HCT116 (cell line): Measurements from ENCODE around the gene ZNF628. TPM values are rescaled to one million over a fixed set of nuclear protein-coding genes. Genes with fewer than 3 reads are reported as not detected.

Experiments
- ATAC-seq: fragments of 200-7000 bp; cut with Tn5 transposase; 2 replicates; pipeline ENCODE4 v1.9.1; 2020; ENCODE audit warnings: mild to moderate bottlenecking, moderate library complexity
- BruUV-seq: library from RNA; stranded (reverse); fragments of 400-500 nt; replicated peaks from 2 replicates; lab custom pipeline; 2021; lab: Mats Ljungman, UMichigan
- CTCF ChIA-PET: fragments of 300-600 bp; sonication (Branson Sonifier 250); formaldehyde crosslinking; loops from one replicate; lab custom pipeline; 2021; ENCODE audit warnings: antibody characterized with exemption; lab: Charles Lee
- POLR2A ChIA-PET: fragments of 300-600, 350-600 bp; sonication (Branson Sonifier 250); formaldehyde crosslinking; loops from one replicate; lab custom pipeline; 2021; ENCODE audit warnings: antibody characterized with exemption; lab: Charles Lee
- RAD21 ChIA-PET, 2 experiments: fragments of 300-600 bp; sonication (Branson Sonifier 250); formaldehyde crosslinking; loops; one replicate each; lab custom pipeline; 2023; ENCODE audit warnings: low total read pairs in 2 of 2; ENCODE audit not compliant: uncharacterized antibody in 2 of 2, unreplicated experiment in 2 of 2, low non-redundant PET in 1 of 2; lab: Charles Lee
- DNase-seq: peaks from one replicate; pipeline ENCODE4 v3.0.0-alpha.2; 2010; ENCODE audit warnings: low read depth, low spot score
- H2AFZ ChIP-seq: fragments of 200-600 bp; shearing (Covaris generic), sonication (generic); 2 replicates; pipeline ENCODE4 v1.6.1; 2017; ENCODE audit warnings: low read depth, mixed run types, mixed read lengths, antibody characterized with exemption, low read length; ENCODE audit not compliant: poor library complexity, severe bottlenecking
- H3K27ac ChIP-seq: 2 replicates; pipeline ENCODE4 v1.5.1; 2012; ENCODE audit warnings: low read depth, low read length
- H3K27me3 ChIP-seq: fragments of 200-600 bp; sonication (generic); 2 replicates; pipeline ENCODE4 v1.6.1; 2016; ENCODE audit warnings: mixed run types, low read length, mixed read lengths; ENCODE audit not compliant: insufficient read depth
- H3K36me3 ChIP-seq, 2 experiments: fragments of 200-500 bp in 1 of 2; fragments of 200-600 bp in 1 of 2; sonication (Bioruptor generic) in 1 of 2; sonication (generic) in 1 of 2; 2 replicates each; pipeline versions ENCODE4 v1.5.1 to v1.6.1; 2014 to 2016; ENCODE audit warnings: low read length in 2 of 2, inconsistent platforms in 1 of 2, mixed read lengths in 1 of 2, mixed run types in 1 of 2; ENCODE audit not compliant: insufficient read depth in 2 of 2, control insufficient read depth in 1 of 2
- H3K4me1 ChIP-seq, 2 experiments: fragments of 200-600 bp in 1 of 2; sonication (generic) in 1 of 2; 2 replicates each; pipeline versions ENCODE4 v1.5.1 to v1.6.1; 2012 to 2017; ENCODE audit warnings: low read length in 2 of 2, inconsistent platforms in 1 of 2, mild to moderate bottlenecking in 1 of 2, mixed read lengths in 1 of 2, mixed run types in 1 of 2, moderate library complexity in 1 of 2; ENCODE audit not compliant: insufficient read depth in 2 of 2, control insufficient read depth in 1 of 2
- H3K4me2 ChIP-seq: fragments of 200-600 bp; sonication (generic); 2 replicates; pipeline ENCODE4 v1.6.1; 2017; ENCODE audit warnings: mixed run types, low read length, mixed read lengths
- H3K4me3 ChIP-seq, 2 experiments: fragments of 200-600 bp in 1 of 2; sonication (generic) in 1 of 2; replicated peaks in 1 of 2; 2 replicates each; pipeline ENCODE4 v1.5.1; 2011 to 2016; ENCODE audit warnings: low read length in 2 of 2, control low read depth in 1 of 2, low read depth in 1 of 2, mild to moderate bottlenecking in 1 of 2, mixed read lengths in 1 of 2, mixed run types in 1 of 2
- H3K79me2 ChIP-seq: fragments of 200-600 bp; sonication (generic); 2 replicates; pipeline ENCODE4 v1.6.1; 2017; ENCODE audit warnings: mild to moderate bottlenecking, mixed run types, low read length, moderate library complexity, mixed read lengths; ENCODE audit not compliant: insufficient read depth
- H3K9ac ChIP-seq: fragments of 200-600 bp; sonication (generic); 2 replicates; pipeline ENCODE4 v1.6.1; 2016; ENCODE audit warnings: low read length, mixed read lengths
- H3K9me2 ChIP-seq: fragments of 200-600 bp; sonication (generic), shearing (Covaris generic); 2 replicates; pipeline ENCODE4 v1.6.1; 2017; ENCODE audit warnings: mixed run types, mild to moderate bottlenecking, moderate library complexity; ENCODE audit not compliant: insufficient read depth
- H3K9me3 ChIP-seq, 2 experiments: fragments of 200-500 bp in 1 of 2; fragments of 200-600 bp in 1 of 2; sonication (Bioruptor generic) in 1 of 2; sonication (generic) in 1 of 2; 2 replicates each; pipeline ENCODE4 v1.6.1; 2014 to 2017; ENCODE audit warnings: low read length in 2 of 2, mixed read lengths in 2 of 2, inconsistent platforms in 1 of 2, low read depth in 1 of 2, mild to moderate bottlenecking in 1 of 2, mixed run types in 1 of 2, moderate library complexity in 1 of 2; ENCODE audit not compliant: control insufficient read depth in 1 of 2, insufficient read depth in 1 of 2
- H4K20me1 ChIP-seq: fragments of 200-600 bp; sonication (generic), shearing (Covaris generic); 2 replicates; pipeline ENCODE4 v1.6.1; 2017; ENCODE audit warnings: mixed run types, mild to moderate bottlenecking, moderate library complexity; ENCODE audit not compliant: insufficient read depth
- ATF3 ChIP-seq: IDR thresholded peaks from 2 replicates; pipeline ENCODE4 v1.6.1; 2012
- CBX3 ChIP-seq: IDR thresholded peaks from 2 replicates; pipeline ENCODE4 v1.6.1; 2012; ENCODE audit warnings: low read depth
- CEBPB ChIP-seq: IDR thresholded peaks from 2 replicates; pipeline ENCODE4 v1.6.1; 2012; ENCODE audit warnings: low read depth
- CTCF ChIP-seq, 3 experiments: fragments of 200-600 bp in 1 of 3; sonication (generic) in 1 of 3; IDR thresholded peaks in 2 of 3; conservative IDR thresholded peaks in 1 of 3; 2 replicates each; pipeline ENCODE4 v1.5.1; 2012 to 2017; ENCODE audit warnings: low read depth in 2 of 3, low read length in 2 of 3, antibody characterized with exemption in 1 of 3, borderline replicate concordance in 1 of 3, control low read depth in 1 of 3, mild to moderate bottlenecking in 1 of 3, mixed read lengths in 1 of 3, mixed run types in 1 of 3, moderate library complexity in 1 of 3; ENCODE audit not compliant: insufficient read depth in 1 of 3
- EZH2 ChIP-seq: fragments of 200-600 bp; sonication (generic); IDR thresholded peaks from 2 replicates; pipeline ENCODE4 v1.6.1; 2017; ENCODE audit warnings: antibody characterized with exemption, mixed run types
- EZH2phosphoT487 ChIP-seq: fragments of 200-600 bp; IDR thresholded peaks from 2 replicates; pipeline ENCODE4 v1.6.1; 2018; ENCODE audit warnings: antibody characterized with exemption, borderline replicate concordance
- FOSL1 ChIP-seq: IDR thresholded peaks from 2 replicates; pipeline ENCODE4 v1.6.1; 2012; ENCODE audit warnings: low read depth
- JUND ChIP-seq: IDR thresholded peaks from 2 replicates; pipeline ENCODE4 v1.6.1; 2012
- POLR2A ChIP-seq: IDR thresholded peaks from 2 replicates; pipeline ENCODE4 v1.7.0; 2011; ENCODE audit warnings: borderline replicate concordance; ENCODE audit not compliant: insufficient read depth, insufficient read length; ENCODE audit errors: extremely low read depth
- POLR2AphosphoS5 ChIP-seq: IDR thresholded peaks from 2 replicates; pipeline ENCODE4 v1.6.1; 2011; ENCODE audit warnings: mild to moderate bottlenecking, low read depth, low read length, moderate library complexity
- RAD21 ChIP-seq: IDR thresholded peaks from 2 replicates; pipeline ENCODE4 v1.6.1; 2012; ENCODE audit warnings: low read depth, mild to moderate bottlenecking
- SIN3A ChIP-seq: IDR thresholded peaks from 2 replicates; pipeline ENCODE4 v1.6.1; 2012; ENCODE audit warnings: low read depth
- SP1 ChIP-seq: IDR thresholded peaks from 2 replicates; pipeline ENCODE4 v1.6.1; 2012; ENCODE audit warnings: low read depth
- TCF7L2 ChIP-seq: IDR thresholded peaks from 2 replicates; pipeline ENCODE4 v1.7.0; 2011; ENCODE audit warnings: borderline replicate concordance, inconsistent platforms; ENCODE audit not compliant: insufficient read depth, insufficient read length; ENCODE audit errors: extremely low read depth
- YY1 ChIP-seq: IDR thresholded peaks from 2 replicates; pipeline ENCODE4 v1.6.1; 2011; ENCODE audit warnings: low read length, low read depth, moderate library complexity, mild to moderate bottlenecking; ENCODE audit not compliant: insufficient replicate concordance; ENCODE audit errors: extremely low read depth
- ZNF274 ChIP-seq: fragments of 200-500 bp; sonication (Bioruptor generic); IDR thresholded peaks from 2 replicates; pipeline ENCODE4 v1.6.1; 2014; ENCODE audit warnings: mild to moderate bottlenecking, low read depth, low read length, inconsistent platforms
- intact Hi-C: fragments of 100-400 bp; cut with micrococcal nuclease; formaldehyde crosslinking; loops from 2 replicates; pipeline ENCODE4 v1.10.0; 2022
- total RNA-seq: library from RNA; stranded (reverse); gene quantifications from one replicate; pipeline ENCODE4 v1.2.1, GENCODE V29; 2021; ENCODE audit not compliant: unreplicated experiment
- TF ChIP-seq, protein P1 (sequence below): IDR thresholded peaks from 2 replicates; pipeline ENCODE4 v1.6.1; 2011; ENCODE audit warnings: mild to moderate bottlenecking, low read length, moderate library complexity; ENCODE audit not compliant: insufficient replicate concordance; ENCODE audit errors: extremely low read depth
- TF ChIP-seq, protein P2 (sequence below): IDR thresholded peaks from 2 replicates; pipeline ENCODE4 v1.6.1; 2012

ZNF628 gene
- total RNA-seq, 1 experiment from 2014 or later, result 14.9 TPM

GRCh38 chr19:55436847-55437246 is 39.6 kb upstream of the ZNF628 start:
- intact Hi-C loops, result no loop called here
- no peaks in the 10 kb centered on the region for H4K20me1 ChIP-seq
- RAD21 ChIA-PET, result no interaction called here
- POLR2A ChIA-PET, result no interaction called here
- BruUV-seq, result no TSS peak
- no peak for DNase-seq
- H3K9me3 ChIP-seq, result no peaks in the 10 kb centered on the region
- H3K4me1 ChIP-seq, result peaks cover 0 to 10% of the 10 kb centered on the region in 2 experiments; a peak in 2 of 4 replicates
- no peaks in the 10 kb centered on the region for H3K79me2 ChIP-seq
- ATAC-seq, result no peak
- H3K36me3 ChIP-seq, result no peaks in the 10 kb centered on the region
- no peaks in the 10 kb centered on the region for H3K9me2 ChIP-seq
- no peak overlapping the region for H3K4me3 ChIP-seq
- H3K27me3 ChIP-seq, result no peaks in the 10 kb centered on the region
- H3K27ac ChIP-seq, result no peak overlapping the region
- no peak overlapping the region for H3K4me2 ChIP-seq
- H3K9ac ChIP-seq, result no peak overlapping the region
- TF ChIP-seq ZNF274 (no peak), POLR2AphosphoS5 (no peak), POLR2A (no peak)
- TF ChIP-seq, protein P1, sequence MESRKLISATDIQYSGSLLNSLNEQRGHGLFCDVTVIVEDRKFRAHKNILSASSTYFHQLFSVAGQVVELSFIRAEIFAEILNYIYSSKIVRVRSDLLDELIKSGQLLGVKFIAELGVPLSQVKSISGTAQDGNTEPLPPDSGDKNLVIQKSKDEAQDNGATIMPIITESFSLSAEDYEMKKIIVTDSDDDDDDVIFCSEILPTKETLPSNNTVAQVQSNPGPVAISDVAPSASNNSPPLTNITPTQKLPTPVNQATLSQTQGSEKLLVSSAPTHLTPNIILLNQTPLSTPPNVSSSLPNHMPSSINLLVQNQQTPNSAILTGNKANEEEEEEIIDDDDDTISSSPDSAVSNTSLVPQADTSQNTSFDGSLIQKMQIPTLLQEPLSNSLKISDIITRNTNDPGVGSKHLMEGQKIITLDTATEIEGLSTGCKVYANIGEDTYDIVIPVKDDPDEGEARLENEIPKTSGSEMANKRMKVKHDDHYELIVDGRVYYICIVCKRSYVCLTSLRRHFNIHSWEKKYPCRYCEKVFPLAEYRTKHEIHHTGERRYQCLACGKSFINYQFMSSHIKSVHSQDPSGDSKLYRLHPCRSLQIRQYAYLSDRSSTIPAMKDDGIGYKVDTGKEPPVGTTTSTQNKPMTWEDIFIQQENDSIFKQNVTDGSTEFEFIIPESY, result no peak
- CTCF ChIA-PET, result interaction anchor here (1.1 to 1.4 kb wide), 2 partner anchors 9 to 31 kb away, joined by 3 to 6 read pairs; no protein-coding TSS in a partner anchor
- H2AFZ ChIP-seq, result no peak overlapping the region

DNA sequence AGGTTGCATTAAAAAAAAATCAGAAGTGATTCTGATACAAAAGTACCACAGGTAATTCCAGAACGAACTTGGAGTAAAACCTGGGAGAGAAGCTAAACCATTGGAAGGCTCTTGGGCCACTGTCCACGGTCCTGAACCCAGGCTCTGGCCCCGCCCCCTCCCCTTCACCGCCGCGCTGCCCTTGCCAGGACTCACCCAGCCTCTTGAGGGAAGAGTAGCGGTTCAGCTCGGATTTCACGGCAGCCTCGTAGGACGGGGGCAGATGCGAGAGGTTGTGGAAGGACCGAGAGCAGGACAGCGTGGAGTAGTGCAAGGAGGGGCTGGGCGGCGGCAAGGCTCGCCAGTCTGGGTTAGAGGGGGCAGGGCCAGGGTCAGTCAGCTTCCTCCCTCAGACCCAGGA is 39.0 kb upstream of the ZNF628 start:
- RAD21 ChIA-PET, result no interaction called here
- Histone ChIP-seq H3K27ac (no peak overlapping the region), H3K4me2 (no peak overlapping the region), H3K9me3 (no peaks in the 10 kb centered on the region), H3K9ac (no peak overlapping the region), H3K9me2 (no peaks in the 10 kb centered on the region), H3K27me3 (no peaks in the 10 kb centered on the region), H3K4me1 (peaks cover 0 to 14% of the 10 kb centered on the region in 2 experiments; a peak in 2 of 4 replicates)
- CTCF ChIA-PET, result interaction anchor here (1.1 to 1.4 kb wide), 2 partner anchors 9 to 31 kb away, joined by 3 to 6 read pairs; no protein-coding TSS in a partner anchor
- DNase-seq, result peak; percentile 40
- TF ChIP-seq EZH2phosphoT487 (no peak), SIN3A (no peak), EZH2 (no peak), SP1 (no peak), RAD21 (no peak), JUND (no peak), ZNF274 (no peak), CEBPB (no peak), CTCF (IDR thresholded peaks at IDR 0.05 in 2 of 3, conservative IDR thresholded peaks at IDR 0.05 in 1 of 3; ENCODE audit: borderline replicate concordance in 1 of 3, insufficient read depth in 1 of 3, low read depth in 2 of 3, low read length in 2 of 3) (no peak), CBX3 (no peak), ATF3 (no peak), FOSL1 (no peak), TCF7L2 (no peak), YY1 (no peak)
- TF ChIP-seq, protein P2, sequence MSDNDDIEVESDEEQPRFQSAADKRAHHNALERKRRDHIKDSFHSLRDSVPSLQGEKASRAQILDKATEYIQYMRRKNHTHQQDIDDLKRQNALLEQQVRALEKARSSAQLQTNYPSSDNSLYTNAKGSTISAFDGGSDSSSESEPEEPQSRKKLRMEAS, result no peak
- TF ChIP-seq, all 23 proteins: peak for 0
- H3K79me2 ChIP-seq, result no peaks in the 10 kb centered on the region
- peak; percentile 82 for ATAC-seq
- intact Hi-C loops, result no loop called here
- H3K4me3 ChIP-seq, result no peak overlapping the region
- POLR2A ChIA-PET, result interaction anchor here (0.7 kb wide), 1 partner anchor 268 kb away, joined by 3 read pairs; no protein-coding TSS in a partner anchor
- H2AFZ ChIP-seq, result no peak overlapping the region
- no TSS peak for BruUV-seq
- no peaks in the 10 kb centered on the region for H4K20me1 ChIP-seq
- H3K36me3 ChIP-seq, result no peaks in the 10 kb centered on the region
